IMR-90 (cell line): ENCODE data around the gene NDRG4. TPM values are rescaled to one million over a fixed set of nuclear protein-coding genes. Genes with fewer than 3 reads are reported as not detected.

ENCODE experiments used
- ATAC-seq: fragments of 200-7000 bp; cut with Tn5 transposase; 2 replicates; pipeline ENCODE4 v1.9.1; 2020; ENCODE audit warnings: low read depth, mild to moderate bottlenecking, moderate library complexity
- BruUV-seq: library from RNA; stranded (reverse); fragments of 400-500 nt; replicated peaks from 2 replicates; lab custom pipeline; 2021; lab: Mats Ljungman, UMichigan
- CTCF ChIA-PET: fragments of 300-600 bp; formaldehyde crosslinking; extraction: SDS; loops from one replicate; lab custom pipeline; 2021; ENCODE audit warnings: antibody characterized with exemption; lab: Yijun Ruan, JAX
- POLR2A ChIA-PET: fragments of 300-600 bp; sonication (Branson Sonifier 250); formaldehyde crosslinking; loops from one replicate; lab custom pipeline; 2022; ENCODE audit warnings: antibody characterized with exemption; ENCODE audit not compliant: unreplicated experiment; lab: Charles Lee
- DNase-seq: peaks from one replicate; pipeline ENCODE4 v3.0.0; 2013
- H2AFZ ChIP-seq: replicated peaks from 2 replicates; pipeline ENCODE3; 2013; ENCODE audit warnings: low read length, mild to moderate bottlenecking; ENCODE audit not compliant: poor library complexity
- H2AK5ac ChIP-seq: 2 replicates; pipeline ENCODE4 v1.6.1; 2013; ENCODE audit warnings: low read depth, low read length, inconsistent platforms
- H2AK9ac ChIP-seq: replicated peaks from 2 replicates; pipeline ENCODE3; 2013; ENCODE audit warnings: mild to moderate bottlenecking, low read depth, low read length, moderate library complexity; ENCODE audit not compliant: poor library complexity
- H2BK120ac ChIP-seq: 2 replicates; pipeline ENCODE4 v1.6.1; 2013; ENCODE audit warnings: low read depth, low read length, inconsistent platforms
- H2BK15ac ChIP-seq: 3 replicates; pipeline ENCODE4 v1.6.1; 2013; ENCODE audit warnings: low read depth, low read length, inconsistent platforms
- H2BK20ac ChIP-seq: 2 replicates; pipeline ENCODE4 v1.6.1; 2013; ENCODE audit warnings: low read depth, mild to moderate bottlenecking, inconsistent platforms, low read length, moderate library complexity
- H2BK5ac ChIP-seq: 2 replicates; pipeline ENCODE4 v1.6.1; 2013; ENCODE audit warnings: mild to moderate bottlenecking, low read depth, low read length, inconsistent platforms; ENCODE audit not compliant: poor library complexity, severe bottlenecking
- H3K14ac ChIP-seq: replicated peaks from 2 replicates; pipeline ENCODE4 v1.6.1; 2013; ENCODE audit warnings: low read depth, low read length, inconsistent platforms
- H3K18ac ChIP-seq: 2 replicates; pipeline ENCODE4 v1.6.1; 2013; ENCODE audit warnings: low read depth, low read length, control low read depth
- H3K23ac ChIP-seq: 2 replicates; pipeline ENCODE4 v1.6.1; 2013; ENCODE audit warnings: low read depth, low read length, inconsistent platforms
- H3K27ac ChIP-seq: 2 replicates; pipeline ENCODE4 v1.5.1; 2013; ENCODE audit warnings: mild to moderate bottlenecking, control low read depth, low read length; ENCODE audit not compliant: insufficient read depth
- H3K27me3 ChIP-seq: 2 replicates; pipeline ENCODE4 v1.6.1; 2013; ENCODE audit warnings: low read length; ENCODE audit not compliant: control insufficient read depth, insufficient read depth
- H3K36me3 ChIP-seq: 2 replicates; pipeline ENCODE4 v1.6.1; 2013; ENCODE audit warnings: low read length, mixed read lengths; ENCODE audit not compliant: control insufficient read depth, insufficient read depth
- H3K4ac ChIP-seq: 2 replicates; pipeline ENCODE4 v1.6.1; 2013; ENCODE audit warnings: low read depth, low read length, inconsistent platforms
- H3K4me1 ChIP-seq: 2 replicates; pipeline ENCODE4 v1.6.1; 2013; ENCODE audit warnings: low read length, mixed read lengths; ENCODE audit not compliant: control insufficient read depth, insufficient read depth
- H3K4me2 ChIP-seq: 2 replicates; pipeline ENCODE4 v1.6.1; 2013; ENCODE audit warnings: low read depth, mild to moderate bottlenecking, control low read depth, low read length, moderate library complexity
- H3K4me3 ChIP-seq: 2 replicates; pipeline ENCODE4 v1.5.1; 2013; ENCODE audit warnings: low read depth, mild to moderate bottlenecking, control low read depth, low read length, moderate library complexity; ENCODE audit not compliant: insufficient read depth
- H3K56ac ChIP-seq: 2 replicates; pipeline ENCODE4 v1.6.1; 2013; ENCODE audit warnings: low read length, inconsistent platforms; ENCODE audit not compliant: insufficient read depth; ENCODE audit errors: extremely low read depth
- H3K79me1 ChIP-seq, 2 experiments: 2 replicates each; pipeline ENCODE4 v1.6.1; 2013; ENCODE audit warnings: low read length in 2 of 2, inconsistent platforms in 1 of 2, low read depth in 1 of 2
- H3K9ac ChIP-seq: 2 replicates; pipeline ENCODE4 v1.6.1; 2013; ENCODE audit warnings: low read depth, low read length, control low read depth
- H3K9me1 ChIP-seq: 2 replicates; pipeline ENCODE4 v1.6.1; 2013; ENCODE audit warnings: low read length, inconsistent platforms; ENCODE audit not compliant: insufficient read depth
- H3K9me3 ChIP-seq: 2 replicates; pipeline ENCODE4 v1.6.1; 2013; ENCODE audit warnings: low read length; ENCODE audit not compliant: control insufficient read depth, insufficient read depth
- H4K20me1 ChIP-seq: 2 replicates; pipeline ENCODE4 v1.6.1; 2013; ENCODE audit warnings: low read length, inconsistent platforms; ENCODE audit not compliant: insufficient read depth
- H4K5ac ChIP-seq: 2 replicates; pipeline ENCODE4 v1.6.1; 2013; ENCODE audit warnings: mild to moderate bottlenecking, low read depth, low read length, control low read depth
- H4K8ac ChIP-seq, 2 experiments: 2 replicates each; pipeline ENCODE4 v1.6.1; 2013; ENCODE audit warnings: low read depth in 2 of 2, low read length in 2 of 2, control low read depth in 1 of 2, inconsistent platforms in 1 of 2
- H4K91ac ChIP-seq: 2 replicates; pipeline ENCODE4 v1.6.1; 2013; ENCODE audit warnings: low read depth, low read length, inconsistent platforms; ENCODE audit not compliant: insufficient read depth
- BHLHE40 ChIP-seq: fragments of 150-350 bp; IDR thresholded peaks from 2 replicates; pipeline ENCODE4 v1.6.1; 2016; ENCODE audit warnings: mild to moderate bottlenecking, low read depth, low read length
- CEBPB ChIP-seq: IDR thresholded peaks from 2 replicates; pipeline ENCODE4 v1.6.1; 2012; ENCODE audit warnings: low read depth, low read length, improper control_type of control experiment
- CHD1 ChIP-seq: IDR thresholded peaks from 2 replicates; pipeline ENCODE4 v1.6.1; 2012; ENCODE audit warnings: low read depth, low read length, improper control_type of control experiment
- CTCF ChIP-seq: conservative IDR thresholded peaks from 2 replicates; pipeline ENCODE4 v1.5.1; 2012; ENCODE audit warnings: mild to moderate bottlenecking, low read depth, low read length, improper control_type of control experiment
- FOS ChIP-seq: fragments of 150-350 bp; IDR thresholded peaks from 2 replicates; pipeline ENCODE4 v1.6.1; 2016; ENCODE audit warnings: low read depth, low read length
- MAFK ChIP-seq: IDR thresholded peaks from 2 replicates; pipeline ENCODE4 v1.6.1; 2012; ENCODE audit warnings: low read depth, low read length, improper control_type of control experiment
- MAZ ChIP-seq: IDR thresholded peaks from 2 replicates; pipeline ENCODE4 v1.6.1; 2012; ENCODE audit warnings: low read depth, mild to moderate bottlenecking, low read length, improper control_type of control experiment, moderate library complexity, borderline replicate concordance
- MXI1 ChIP-seq: IDR thresholded peaks from 2 replicates; pipeline ENCODE4 v1.6.1; 2012; ENCODE audit warnings: low read depth, mild to moderate bottlenecking, low read length, moderate library complexity, borderline replicate concordance
- NFE2L2 ChIP-seq: fragments of 150-350 bp; IDR thresholded peaks from 2 replicates; pipeline ENCODE4 v1.6.1; 2016; ENCODE audit warnings: low read depth, mild to moderate bottlenecking, low read length
- POLR2A ChIP-seq: IDR thresholded peaks from 2 replicates; pipeline ENCODE4 v1.6.1; 2012; ENCODE audit warnings: mild to moderate bottlenecking, low read depth, low read length
- RAD21 ChIP-seq: IDR thresholded peaks from 2 replicates; pipeline ENCODE4 v1.6.1; 2012; ENCODE audit warnings: low read length, improper control_type of control experiment
- RCOR1 ChIP-seq: IDR thresholded peaks from 2 replicates; pipeline ENCODE4 v1.6.1; 2012; ENCODE audit warnings: mild to moderate bottlenecking, low read length, improper control_type of control experiment; ENCODE audit not compliant: insufficient replicate concordance
- RFX5 ChIP-seq: IDR thresholded peaks from 2 replicates; pipeline ENCODE4 v1.8.0; 2012; ENCODE audit warnings: low read depth, mild to moderate bottlenecking, low read length, moderate library complexity
- SMC3 ChIP-seq: fragments of 150-350 bp; IDR thresholded peaks from 2 replicates; pipeline ENCODE4 v1.6.1; 2016; ENCODE audit warnings: low read depth, mild to moderate bottlenecking, antibody characterized with exemption, low read length, moderate library complexity
- WGBS, 2 experiments: methylation state at CpG; one replicate each; pipeline versions ENCODE4 v1.1.5 to v1.1.7; 2013; ENCODE audit warnings: missing lambda C conversion rate in 2 of 2; ENCODE audit not compliant: insufficient read length in 1 of 2; ENCODE audit errors: extremely low coverage in 2 of 2; 5-methylcytosine and 5-hydroxymethylcytosine counted together
- dilution Hi-C: fragments of 300-500 bp; cut with HindIII; formaldehyde crosslinking; loops from one replicate; pipeline ENCODE4 v1.14.3; 2018; ENCODE audit warnings: low sequenced_read_pairs; ENCODE audit not compliant: unreplicated experiment
- in situ Hi-C: fragments of 300-500 bp; cut with MboI; formaldehyde crosslinking; loops from 3 replicates; pipeline ENCODE4 v1.14.3; 2019; ENCODE audit warnings: low sequenced_read_pairs, inconsistent platforms, mixed read lengths
- intact Hi-C: fragments of 100-400 bp; cut with micrococcal nuclease; formaldehyde crosslinking; loops from 2 replicates; pipeline ENCODE4 v1.10.0; 2022
- polyA plus RNA-seq, 3 experiments: library from polyadenylated mRNA; depleted of rRNA; stranded (reverse); fragments of >200 nt; gene quantifications; 2 replicates each; pipeline ENCODE4 v1.2.3, GENCODE V29; 2012; ENCODE audit warnings: low replicate concordance in 1 of 3
- total RNA-seq: library from RNA; depleted of rRNA; stranded (reverse); fragments of >200 nt; gene quantifications from 2 replicates; pipeline ENCODE4 v1.2.3, GENCODE V29; 2012
- TF ChIP-seq, protein P1 (sequence below): fragments of 150-350 bp; IDR thresholded peaks from 2 replicates; pipeline ENCODE4 v1.6.1; 2016; ENCODE audit warnings: low read depth, mild to moderate bottlenecking, low read length, moderate library complexity, borderline replicate concordance

NDRG4 gene
- total and polyA plus RNA-seq, 2 of the 4 experiments (the other 2 are of a cell fraction), result 10.9 to 23.5 TPM

GRCh38 chr16:58487566-58488351 is 12.2 kb upstream of the NDRG4 start:
- Histone ChIP-seq H3K9me1 (no peaks in the 10 kb centered on the region), H2AFZ (peak overlapping the region; percentile 94), H3K36me3 (no peaks in the 10 kb centered on the region), H3K56ac (no peak overlapping the region), H2BK5ac (no peak overlapping the region), H3K27ac (no peak overlapping the region), H2AK5ac (no peak overlapping the region), H3K27me3 (peaks cover 10% of the 10 kb centered on the region), H2BK15ac (no peak overlapping the region), H3K4me2 (no peak overlapping the region; the same call in 1 of the 2 replicates), H3K4ac (no peak overlapping the region), H4K8ac (no peak overlapping the region), H2BK120ac (no peak overlapping the region), H4K20me1 (no peaks in the 10 kb centered on the region), H3K23ac (no peak overlapping the region), H3K9ac (no peak overlapping the region), H3K4me1 (no peaks in the 10 kb centered on the region), H3K18ac (no peak overlapping the region), H3K79me1 (no peaks in the 10 kb centered on the region), H3K9me3 (no peaks in the 10 kb centered on the region), H2AK9ac (peak overlapping the region; percentile 65), H4K91ac (no peak overlapping the region), H3K4me3 (no peak overlapping the region), H4K5ac (no peak overlapping the region), H2BK20ac (no peak overlapping the region), H3K14ac (no peak overlapping the region)
- 35% methylated on average over 18 of the region's 43 CpGs; no CpG with 5 or more reads in 1 of the 2 experiments for WGBS, 2 experiments
- peak; percentile 99 for ATAC-seq
- DNase-seq, result peak; percentile 67
- in situ Hi-C loops (no loop called here), dilution Hi-C loops (no loop called here), intact Hi-C loops (loop anchor here (1.0 to 5.0 kb wide), 3 partner anchors 151 to 467 kb away; partner anchors contain the start of gene CSNK2A2)
- ChIA-PET POLR2A (interaction anchor here (0.6 kb wide), 1 partner anchor 148 kb away, joined by 3 read pairs; no protein-coding TSS in a partner anchor), CTCF (interaction anchor here (0.6 to 2.5 kb wide), 12 partner anchors 12 to 268 kb away, joined by 3 to 39 read pairs (median 4); partner anchors contain the start of genes GINS3 and NDRG4)
- no TSS peak for BruUV-seq
- no peak for TF ChIP-seq MXI1
- TF ChIP-seq CHD1, result no peak
- TF ChIP-seq RCOR1, result no peak
- no peak for TF ChIP-seq FOS
- peak; percentile 95 for TF ChIP-seq SMC3
- peak; percentile 89 for TF ChIP-seq RAD21
- TF ChIP-seq CEBPB, result no peak
- peak; percentile 89 for TF ChIP-seq CTCF
- no peak for TF ChIP-seq MAFK
- no peak for TF ChIP-seq RFX5
- TF ChIP-seq POLR2A, result no peak
- no peak for TF ChIP-seq MAZ
- TF ChIP-seq, protein P1, sequence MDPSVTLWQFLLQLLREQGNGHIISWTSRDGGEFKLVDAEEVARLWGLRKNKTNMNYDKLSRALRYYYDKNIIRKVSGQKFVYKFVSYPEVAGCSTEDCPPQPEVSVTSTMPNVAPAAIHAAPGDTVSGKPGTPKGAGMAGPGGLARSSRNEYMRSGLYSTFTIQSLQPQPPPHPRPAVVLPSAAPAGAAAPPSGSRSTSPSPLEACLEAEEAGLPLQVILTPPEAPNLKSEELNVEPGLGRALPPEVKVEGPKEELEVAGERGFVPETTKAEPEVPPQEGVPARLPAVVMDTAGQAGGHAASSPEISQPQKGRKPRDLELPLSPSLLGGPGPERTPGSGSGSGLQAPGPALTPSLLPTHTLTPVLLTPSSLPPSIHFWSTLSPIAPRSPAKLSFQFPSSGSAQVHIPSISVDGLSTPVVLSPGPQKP, result no peak
- no peak for TF ChIP-seq BHLHE40
- no peak for TF ChIP-seq NFE2L2
